Right cardiac atrium (tissue), 5 donors: ENCODE measurements around the gene BCHE. TPM values are rescaled to one million over a fixed set of nuclear protein-coding genes. Genes with fewer than 3 reads are reported as not detected.
"Not testable (repeated sequence)": the region's sequence is repeated elsewhere in the genome, so short reads cannot be mapped to it uniquely, and the experiment has no call there.

ENCODE experiments used
- ATAC-seq, 2 donors: fragments of 200-7000 bp; cut with Tn5 transposase; one replicate each; pipeline versions ENCODE4 v1.8.0 to v1.9.1; 2020; ENCODE audit warnings: moderate library complexity in 2 of 2, mild to moderate bottlenecking in 1 of 2
- DNase-seq, 3 donors: peaks; one replicate each; pipeline ENCODE4 v3.0.0-alpha.2; 2020
- H3K27ac ChIP-seq: one replicate; pipeline ENCODE4 v1.5.1; 2013; ENCODE audit warnings: mild to moderate bottlenecking, low read length, control low read depth, moderate library complexity
- H3K27me3 ChIP-seq: one replicate; pipeline ENCODE4 v1.6.1; 2013; ENCODE audit not compliant: control insufficient read depth, insufficient read depth
- H3K4me1 ChIP-seq: one replicate; pipeline ENCODE4 v1.6.1; 2013; ENCODE audit warnings: low read length; ENCODE audit not compliant: control insufficient read depth, insufficient read depth
- H3K4me3 ChIP-seq: one replicate; pipeline ENCODE4 v1.5.1; 2013; ENCODE audit warnings: low read length, control low read depth
- H3K9me3 ChIP-seq: one replicate; pipeline ENCODE4 v1.6.1; 2013; ENCODE audit warnings: low read length; ENCODE audit not compliant: control insufficient read depth
- WGBS: extraction: QIAGEN DNeasy Blood & Tissue Kit; methylation state at CpG from one replicate; pipeline ENCODE4 v1.1.7; 2013; 5-methylcytosine and 5-hydroxymethylcytosine counted together
- intact Hi-C, 4 donors: fragments of 100-400 bp; cut with DNase I; formaldehyde crosslinking; loops; one replicate each; pipeline versions ENCODE4 v1.11.0 to v1.14.0; 2022 to 2023
- polyA plus RNA-seq: library from polyadenylated mRNA; stranded (reverse); fragments of 200-250 nt; gene quantifications from one replicate; pipeline ENCODE4 v1.2.3, GENCODE V29; 2013
- total RNA-seq, 4 donors: library from RNA; stranded (reverse); fragmentation: NEBNext Ultra II Directional; extraction: Animal tissue kit (Norgen Biotek cat#: 25700); gene quantifications; one replicate each; pipeline ENCODE4 v1.2.1, GENCODE V29; 2021
- donor health status: healthy with polysubstance abuse.
- donor health status: DM: no; HTN: yes; CAD: no.
- donor health status: DM: no; HTN: no; CAD: no.
- donor health status: DM: no; HTN: yes; CAD: no; lungs with severe emphysema.
- donor health status: DM: yes; HTN: yes; CAD: no.

Gene BCHE
- total and polyA plus RNA-seq, 5 donors = 8.4 to 11.4 (median 10.0) TPM

GRCh38 chr3:165817160-165817709 is 20.0 kb downstream of the BCHE start:
- DNase-seq (no peak), ATAC-seq (no peak)
- intact Hi-C loops = no loop called here
- H3K27me3 ChIP-seq = no peaks in the 10 kb centered on the region
- no peaks in the 10 kb centered on the region for H3K9me3 ChIP-seq
- WGBS = 81% methylated on average over 3 of the region's 3 CpGs
- H3K4me1 ChIP-seq = no peaks in the 10 kb centered on the region
- H3K4me3 ChIP-seq = no peak overlapping the region
- H3K27ac ChIP-seq = no peak overlapping the region

- no peaks in the 10 kb centered on the region for H3K4me1 ChIP-seq
Observed at GRCh38 chr3:165816209-165816608, 21.0 kb downstream of the BCHE start.

GRCh38 chr3:165815682-165816081 is 21.5 kb downstream of the BCHE start:
- 89% methylated on average over 2 of the region's 2 CpGs for WGBS
- Histone ChIP-seq H3K27ac (no peak overlapping the region), H3K4me1 (no peaks in the 10 kb centered on the region), H3K27me3 (no peaks in the 10 kb centered on the region), H3K9me3 (no peaks in the 10 kb centered on the region), H3K4me3 (no peak overlapping the region)
- intact Hi-C loops = no loop called here
- ATAC-seq (no peak), DNase-seq (no peak)

More at GRCh38 chr3:165816209-165816608, 21.0 kb downstream of the BCHE start:
- H3K4me3 ChIP-seq = no peak overlapping the region
- ATAC-seq (no peak), DNase-seq (no peak)
- intact Hi-C loops = no loop called here
- H3K9me3 ChIP-seq = no peaks in the 10 kb centered on the region
- H3K27ac ChIP-seq = no peak overlapping the region
- 86% methylated on average over 1 of the region's 1 CpG for WGBS
- no peaks in the 10 kb centered on the region for H3K27me3 ChIP-seq

GRCh38 chr3:165814380-165814779 is 22.8 kb downstream of the BCHE start:
- no peak overlapping the region for H3K4me3 ChIP-seq
- H3K9me3 ChIP-seq = no peaks in the 10 kb centered on the region
- H3K27me3 ChIP-seq = no peaks in the 10 kb centered on the region
- H3K27ac ChIP-seq = no peak overlapping the region
- 19% methylated on average over 1 of the region's 1 CpG for WGBS
- ATAC-seq = no peak
- DNase-seq = no peak
- intact Hi-C loops = no loop called here
- no peaks in the 10 kb centered on the region for H3K4me1 ChIP-seq

GRCh38 chr3:165807937-165808336 is 29.3 kb downstream of the BCHE start:
- DNase-seq, H3K9me3 ChIP-seq, H3K27me3 ChIP-seq, H3K4me3 ChIP-seq, H3K4me1 ChIP-seq, ATAC-seq, H3K27ac ChIP-seq, intact Hi-C loops: not testable (repeated sequence)
- WGBS = 96% methylated on average over 15 of the region's 15 CpGs

GRCh38 chr3:165805946-165806561 is 31.2 kb downstream of the BCHE start:
- ATAC-seq = no peak
- H3K27ac ChIP-seq = no peak overlapping the region
- no peak overlapping the region for H3K4me3 ChIP-seq
- intact Hi-C loops = no loop called here
- no peaks in the 10 kb centered on the region for H3K27me3 ChIP-seq
- no peaks in the 10 kb centered on the region for H3K4me1 ChIP-seq
- no peak for DNase-seq
- H3K9me3 ChIP-seq = no peaks in the 10 kb centered on the region
- WGBS = 88% methylated on average over 5 of the region's 5 CpGs

- intact Hi-C loops = no loop called here
- ATAC-seq (no peak), DNase-seq (no peak)
- WGBS = 81% methylated on average over 1 of the region's 1 CpG
- no peak overlapping the region for H3K4me3 ChIP-seq
- H3K9me3 ChIP-seq = no peaks in the 10 kb centered on the region
- no peaks in the 10 kb centered on the region for H3K4me1 ChIP-seq
- H3K27ac ChIP-seq = no peak overlapping the region
- H3K27me3 ChIP-seq = no peaks in the 10 kb centered on the region
Observed at GRCh38 chr3:165803471-165803870, 33.8 kb downstream of the BCHE start.

- DNase-seq = no peak
- Histone ChIP-seq H3K4me1 (no peaks in the 10 kb centered on the region), H3K9me3 (no peaks in the 10 kb centered on the region), H3K4me3 (no peak overlapping the region), H3K27me3 (no peaks in the 10 kb centered on the region), H3K27ac (no peak overlapping the region)
- ATAC-seq = no peak
- intact Hi-C loops = no loop called here
- 48% methylated on average over 3 of the region's 3 CpGs for WGBS
Observed at GRCh38 chr3:165800970-165801369, 36.3 kb downstream of the BCHE start.

- no peak for DNase-seq
- intact Hi-C loops = no loop called here
- H3K9me3 ChIP-seq = no peaks in the 10 kb centered on the region
- ATAC-seq = no peak
- no peak overlapping the region for H3K27ac ChIP-seq
- WGBS = 55% methylated on average over 1 of the region's 1 CpG
- no peaks in the 10 kb centered on the region for H3K27me3 ChIP-seq
- H3K4me1 ChIP-seq = no peaks in the 10 kb centered on the region
- H3K4me3 ChIP-seq = no peak overlapping the region
Observed at GRCh38 chr3:165799026-165799425, 38.2 kb downstream of the BCHE start.

GRCh38 chr3:165797551-165797950 is 39.7 kb downstream of the BCHE start:
- ATAC-seq (no peak), DNase-seq (no peak)
- intact Hi-C loops = no loop called here
- no peaks in the 10 kb centered on the region for H3K27me3 ChIP-seq
- H3K4me1 ChIP-seq = no peaks in the 10 kb centered on the region
- no peak overlapping the region for H3K27ac ChIP-seq
- WGBS = 42% methylated on average over 2 of the region's 2 CpGs
- H3K9me3 ChIP-seq = no peaks in the 10 kb centered on the region
- H3K4me3 ChIP-seq = no peak overlapping the region

- Histone ChIP-seq H3K4me1 (no peaks in the 10 kb centered on the region), H3K27ac (no peak overlapping the region), H3K4me3 (no peak overlapping the region), H3K27me3 (no peaks in the 10 kb centered on the region), H3K9me3 (no peaks in the 10 kb centered on the region)
- 54% methylated on average over 2 of the region's 2 CpGs for WGBS
- intact Hi-C loops = no loop called here
- no peak for DNase-seq
- ATAC-seq = no peak
Observed at GRCh38 chr3:165796701-165797100, 40.5 kb downstream of the BCHE start.

GRCh38 chr3:165788531-165788930 is 48.7 kb downstream of the BCHE start:
- Histone ChIP-seq H3K27me3 (no peaks in the 10 kb centered on the region), H3K4me3 (no peak overlapping the region), H3K9me3 (no peaks in the 10 kb centered on the region), H3K4me1 (no peaks in the 10 kb centered on the region), H3K27ac (no peak overlapping the region)
- intact Hi-C loops = no loop called here
- DNase-seq (no peak), ATAC-seq (no peak)
- 83% methylated on average over 4 of the region's 4 CpGs for WGBS
